Measurements from ENCODE around the gene ANGEL1.

Gene ANGEL1

GRCh38 chr14:76806446-76806845 lies 6.2 kb downstream of the ANGEL1 start:
- no peak overlapping the region for H2AFZ ChIP-seq (ENCODE audit: low read length)
- H3F3A ChIP-seq (ENCODE audit: insufficient read depth, low read length): no peaks in the 10 kb centered on the region
- no peak overlapping the region for H3K27ac ChIP-seq (ENCODE audit: low read depth, low read length, poor library complexity, severe bottlenecking)
- peaks cover 73% of the 10 kb centered on the region for H3K36me3 ChIP-seq (ENCODE audit: insufficient read depth, low read length)
- H3K4me3 ChIP-seq (ENCODE audit: low read depth, low read length, poor library complexity, severe bottlenecking): no peak overlapping the region
- no peaks in the 10 kb centered on the region for H4K20me1 ChIP-seq (ENCODE audit: insufficient read depth, low read length)
- no peaks in the 10 kb centered on the region for H3K27me3 ChIP-seq (ENCODE audit: insufficient read depth, low read length)
- TF ChIP-seq EZH2 (IDR thresholded peaks at IDR 0.05; ENCODE audit: borderline replicate concordance, low read length) (no peak), CTCF (IDR thresholded peaks at IDR 0.05; ENCODE audit: low read length) (no peak)
- H3K4me1 ChIP-seq (ENCODE audit: insufficient read depth, low read length, severe bottlenecking): peaks cover 11% of the 10 kb centered on the region
- no peaks in the 10 kb centered on the region for H3K9me3 ChIP-seq (ENCODE audit: low read length)
- H3K4me2 ChIP-seq (ENCODE audit: low read length): no peak overlapping the region
- no peaks in the 10 kb centered on the region for H3K79me2 ChIP-seq (ENCODE audit: insufficient read depth, low read length)
- H3K9me2 ChIP-seq (ENCODE audit: low read depth, low read length): no peaks in the 10 kb centered on the region
- no peak overlapping the region for H3K9ac ChIP-seq (ENCODE audit: low read length)

GRCh38 chr14:76793956-76794355 lies 18.7 kb downstream of the ANGEL1 start:
- no peaks in the 10 kb centered on the region for H3K79me2 ChIP-seq (ENCODE audit: insufficient read depth, low read length)
- peaks cover 57% of the 10 kb centered on the region for H3K36me3 ChIP-seq (ENCODE audit: insufficient read depth, low read length)
- H3K9ac ChIP-seq (ENCODE audit: low read length): no peak overlapping the region
- H3K4me1 ChIP-seq (ENCODE audit: insufficient read depth, low read length, severe bottlenecking): no peaks in the 10 kb centered on the region
- H3K27ac ChIP-seq (ENCODE audit: low read depth, low read length, poor library complexity, severe bottlenecking): no peak overlapping the region
- no peaks in the 10 kb centered on the region for H4K20me1 ChIP-seq (ENCODE audit: insufficient read depth, low read length)
- H3K9me3 ChIP-seq (ENCODE audit: low read length): no peaks in the 10 kb centered on the region
- no peak overlapping the region for H3K4me2 ChIP-seq (ENCODE audit: low read length)
- no peaks in the 10 kb centered on the region for H3K27me3 ChIP-seq (ENCODE audit: insufficient read depth, low read length)
- no peak overlapping the region for H3K4me3 ChIP-seq (ENCODE audit: low read depth, low read length, poor library complexity, severe bottlenecking)
- H3F3A ChIP-seq (ENCODE audit: insufficient read depth, low read length): no peaks in the 10 kb centered on the region
- H2AFZ ChIP-seq (ENCODE audit: low read length): no peak overlapping the region
- TF ChIP-seq CTCF (IDR thresholded peaks at IDR 0.05; ENCODE audit: low read length) (no peak), EZH2 (IDR thresholded peaks at IDR 0.05; ENCODE audit: borderline replicate concordance, low read length) (no peak)
- no peaks in the 10 kb centered on the region for H3K9me2 ChIP-seq (ENCODE audit: low read depth, low read length)

GRCh38 chr14:76793324-76793723 lies 19.4 kb downstream of the ANGEL1 start:
- no peaks in the 10 kb centered on the region for H3K9me2 ChIP-seq (ENCODE audit: low read depth, low read length)
- no peak overlapping the region for H2AFZ ChIP-seq (ENCODE audit: low read length)
- peaks cover 63% of the 10 kb centered on the region for H3K36me3 ChIP-seq (ENCODE audit: insufficient read depth, low read length)
- H4K20me1 ChIP-seq (ENCODE audit: insufficient read depth, low read length): no peaks in the 10 kb centered on the region
- no peaks in the 10 kb centered on the region for H3K9me3 ChIP-seq (ENCODE audit: low read length)
- TF ChIP-seq EZH2 (IDR thresholded peaks at IDR 0.05; ENCODE audit: borderline replicate concordance, low read length) (no peak), CTCF (IDR thresholded peaks at IDR 0.05; ENCODE audit: low read length) (no peak)
- H3K4me2 ChIP-seq (ENCODE audit: low read length): no peak overlapping the region
- H3K27me3 ChIP-seq (ENCODE audit: insufficient read depth, low read length): no peaks in the 10 kb centered on the region
- no peaks in the 10 kb centered on the region for H3K4me1 ChIP-seq (ENCODE audit: insufficient read depth, low read length, severe bottlenecking)
- H3K9ac ChIP-seq (ENCODE audit: low read length): no peak overlapping the region
- no peak overlapping the region for H3K4me3 ChIP-seq (ENCODE audit: low read depth, low read length, poor library complexity, severe bottlenecking)
- no peaks in the 10 kb centered on the region for H3K79me2 ChIP-seq (ENCODE audit: insufficient read depth, low read length)
- H3F3A ChIP-seq (ENCODE audit: insufficient read depth, low read length): no peaks in the 10 kb centered on the region
- H3K27ac ChIP-seq (ENCODE audit: low read depth, low read length, poor library complexity, severe bottlenecking): no peak overlapping the region

All from OCI-LY1 (cell line).